ENCODE results near the gene CACNG3.
"Not testable (repeated sequence)": the region's sequence is repeated elsewhere in the genome, so short reads cannot be mapped to it uniquely, and the experiment has no call there.

CACNG3 gene

DNA sequence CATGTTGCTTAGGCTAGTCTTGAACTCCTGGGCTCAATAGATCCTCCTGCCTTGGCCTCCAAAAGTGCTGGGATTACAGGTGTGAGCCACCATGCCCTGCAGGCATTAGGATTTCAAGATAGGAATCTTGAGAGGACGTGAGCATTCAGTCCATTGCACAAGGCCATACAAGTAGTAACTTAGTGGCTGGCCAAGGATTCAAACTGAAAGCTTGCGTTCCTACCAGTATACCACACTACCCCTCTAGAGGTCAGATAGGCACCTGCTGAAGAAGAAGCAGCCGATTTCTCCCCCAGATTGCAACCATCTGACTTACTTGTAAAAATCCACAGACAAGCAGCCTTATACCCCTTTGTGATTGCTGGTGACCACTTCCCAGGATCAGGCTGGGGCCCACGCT is 80.9 kb downstream of the CACNG3 start:
- H4K12ac ChIP-seq (ENCODE audit: low read depth, low read length) = no peak overlapping the region
- no peak overlapping the region for H2BK12ac ChIP-seq (ENCODE audit: low read length)
- no peak overlapping the region for H3K4ac ChIP-seq (ENCODE audit: low read depth, low read length)
- no peak overlapping the region for H2BK5ac ChIP-seq (ENCODE audit: low read depth, low read length, poor library complexity)
- H3K9me3 ChIP-seq (ENCODE audit: insufficient read depth, low read depth, low read length) = no peaks in the 10 kb centered on the region
- no peak overlapping the region for H2BK120ac ChIP-seq (ENCODE audit: insufficient read depth, low read length, poor library complexity)
- no peaks in the 10 kb centered on the region for H3K79me2 ChIP-seq (ENCODE audit: control insufficient read depth, insufficient read depth, low read length, poor library complexity)
- H2AFZ ChIP-seq (ENCODE audit: insufficient read depth, low read length, poor library complexity) = no peak overlapping the region
- H3K27ac ChIP-seq (ENCODE audit: low read depth, low read length) = no peak overlapping the region
- WGBS (ENCODE audit: extremely low coverage, insufficient coverage, insufficient read length) = no CpG with 5 or more reads among the region's 4 CpGs
- DNase-seq = peak; percentile 83 to 94
- H3K79me1 ChIP-seq (ENCODE audit: low read length) = no peaks in the 10 kb centered on the region
- no peak overlapping the region for H3K9ac ChIP-seq (ENCODE audit: low read length)
- H4K8ac ChIP-seq (ENCODE audit: low read depth, low read length) = no peak overlapping the region
- H4K91ac ChIP-seq (ENCODE audit: low read depth, low read length) = no peak overlapping the region
- H3K23ac ChIP-seq (ENCODE audit: low read length) = no peak overlapping the region
- H3K4me1 ChIP-seq (ENCODE audit: control insufficient read depth in 1 of 2, insufficient read depth in 2 of 2, low read length in 2 of 2) = no peaks in the 10 kb centered on the region
- H3K36me3 ChIP-seq (ENCODE audit: control insufficient read depth in 1 of 2, insufficient read depth in 2 of 2, low read length in 2 of 2) = no peaks in the 10 kb centered on the region
- no peak overlapping the region for H3K14ac ChIP-seq (ENCODE audit: low read length)
- no peak overlapping the region for H3K18ac ChIP-seq (ENCODE audit: low read length)
- no peak overlapping the region for H2AK5ac ChIP-seq (ENCODE audit: low read length)
- H3K27me3 ChIP-seq (ENCODE audit: insufficient read depth, low read length) = no peaks in the 10 kb centered on the region
- H3K4me3 ChIP-seq (ENCODE audit: low read depth, low read length) = no peak overlapping the region
- H3K4me2 ChIP-seq (ENCODE audit: low read length) = no peak overlapping the region

DNA sequence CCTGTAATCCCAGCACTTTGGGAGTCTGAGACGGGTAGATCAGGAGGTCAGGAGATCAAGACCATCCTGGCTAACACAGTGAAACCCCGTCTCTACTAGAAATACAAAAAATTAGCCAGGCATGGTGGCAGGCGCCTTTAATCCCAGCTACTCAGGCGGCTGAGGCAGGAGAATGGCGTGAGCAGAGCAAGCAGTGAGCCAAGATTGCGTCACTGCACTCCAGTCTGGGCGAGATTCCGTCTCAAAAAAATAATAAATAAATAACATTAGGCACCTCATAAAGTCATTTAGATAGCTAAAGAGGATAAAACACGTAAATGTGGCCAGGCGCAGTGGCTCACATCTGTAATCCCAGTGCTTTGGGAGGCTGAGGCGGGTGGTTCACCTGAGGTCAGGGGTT is 87.7 kb downstream of the CACNG3 start:
- not testable (repeated sequence) for H2AFZ ChIP-seq (ENCODE audit: insufficient read depth, low read length, poor library complexity); H3K9me3 ChIP-seq (ENCODE audit: insufficient read depth, low read depth, low read length); H3K14ac ChIP-seq (ENCODE audit: low read length); H3K79me2 ChIP-seq (ENCODE audit: control insufficient read depth, insufficient read depth, low read length, poor library complexity); H3K4me2 ChIP-seq (ENCODE audit: low read length); H3K27me3 ChIP-seq (ENCODE audit: insufficient read depth, low read length); H4K8ac ChIP-seq (ENCODE audit: low read depth, low read length); H3K18ac ChIP-seq (ENCODE audit: low read length); H4K91ac ChIP-seq (ENCODE audit: low read depth, low read length); H3K36me3 ChIP-seq (ENCODE audit: control insufficient read depth in 1 of 2, insufficient read depth in 2 of 2, low read length in 2 of 2); H3K4ac ChIP-seq (ENCODE audit: low read depth, low read length); H2BK12ac ChIP-seq (ENCODE audit: low read length); H3K23ac ChIP-seq (ENCODE audit: low read length); H3K79me1 ChIP-seq (ENCODE audit: low read length); H2BK120ac ChIP-seq (ENCODE audit: insufficient read depth, low read length, poor library complexity); H3K27ac ChIP-seq (ENCODE audit: low read depth, low read length); H4K12ac ChIP-seq (ENCODE audit: low read depth, low read length); H3K4me3 ChIP-seq (ENCODE audit: low read depth, low read length); H3K4me1 ChIP-seq (ENCODE audit: control insufficient read depth in 1 of 2, insufficient read depth in 2 of 2, low read length in 2 of 2); H2AK5ac ChIP-seq (ENCODE audit: low read length); DNase-seq; H2BK5ac ChIP-seq (ENCODE audit: low read depth, low read length, poor library complexity); H3K9ac ChIP-seq (ENCODE audit: low read length)
- no CpG with 5 or more reads among the region's 11 CpGs for WGBS (ENCODE audit: extremely low coverage, insufficient coverage, insufficient read length)

DNA sequence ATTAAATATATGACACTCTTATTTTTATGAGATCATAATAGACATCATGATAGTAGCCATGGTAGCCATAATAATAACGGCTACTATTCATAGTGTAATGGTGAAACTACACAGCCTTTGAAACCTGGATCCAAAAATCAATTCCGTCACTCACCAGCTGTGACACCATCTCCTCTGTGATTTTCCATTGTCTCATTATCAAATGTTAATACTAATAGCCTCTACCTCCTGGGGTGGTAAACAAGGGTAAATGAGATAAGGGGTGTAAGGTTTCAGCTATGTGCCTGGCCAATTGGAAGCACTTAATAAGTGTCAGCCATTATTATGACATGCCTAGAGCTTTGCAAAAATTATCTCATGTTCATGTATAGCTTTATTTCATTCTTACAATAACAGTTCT is 88.6 kb downstream of the CACNG3 start:
- Histone ChIP-seq H4K12ac (ENCODE audit: low read depth, low read length) (no peak overlapping the region), H3K18ac (ENCODE audit: low read length) (no peak overlapping the region), H3K4me3 (ENCODE audit: low read depth, low read length) (no peak overlapping the region), H3K79me2 (ENCODE audit: control insufficient read depth, insufficient read depth, low read length, poor library complexity) (no peaks in the 10 kb centered on the region), H2BK12ac (ENCODE audit: low read length) (no peak overlapping the region), H3K4me2 (ENCODE audit: low read length) (no peak overlapping the region), H2AFZ (ENCODE audit: insufficient read depth, low read length, poor library complexity) (no peak overlapping the region), H3K79me1 (ENCODE audit: low read length) (no peaks in the 10 kb centered on the region), H3K14ac (ENCODE audit: low read length) (no peak overlapping the region), H3K4ac (ENCODE audit: low read depth, low read length) (no peak overlapping the region), H4K8ac (ENCODE audit: low read depth, low read length) (no peak overlapping the region), H3K27ac (ENCODE audit: low read depth, low read length) (no peak overlapping the region), H3K23ac (ENCODE audit: low read length) (no peak overlapping the region), H4K91ac (ENCODE audit: low read depth, low read length) (no peak overlapping the region), H3K27me3 (ENCODE audit: insufficient read depth, low read length) (no peaks in the 10 kb centered on the region), H2BK5ac (ENCODE audit: low read depth, low read length, poor library complexity) (no peak overlapping the region), H2BK120ac (ENCODE audit: insufficient read depth, low read length, poor library complexity) (no peak overlapping the region), H3K36me3 (ENCODE audit: control insufficient read depth in 1 of 2, insufficient read depth in 2 of 2, low read length in 2 of 2) (no peaks in the 10 kb centered on the region), H3K9me3 (ENCODE audit: insufficient read depth, low read depth, low read length) (no peaks in the 10 kb centered on the region), H3K9ac (ENCODE audit: low read length) (no peak overlapping the region), H3K4me1 (ENCODE audit: control insufficient read depth in 1 of 2, insufficient read depth in 2 of 2, low read length in 2 of 2) (no peaks in the 10 kb centered on the region), H2AK5ac (ENCODE audit: low read length) (no peak overlapping the region)
- WGBS (ENCODE audit: extremely low coverage, insufficient coverage, insufficient read length) = no CpG with 5 or more reads among the region's 2 CpGs
- DNase-seq = no peak

DNA sequence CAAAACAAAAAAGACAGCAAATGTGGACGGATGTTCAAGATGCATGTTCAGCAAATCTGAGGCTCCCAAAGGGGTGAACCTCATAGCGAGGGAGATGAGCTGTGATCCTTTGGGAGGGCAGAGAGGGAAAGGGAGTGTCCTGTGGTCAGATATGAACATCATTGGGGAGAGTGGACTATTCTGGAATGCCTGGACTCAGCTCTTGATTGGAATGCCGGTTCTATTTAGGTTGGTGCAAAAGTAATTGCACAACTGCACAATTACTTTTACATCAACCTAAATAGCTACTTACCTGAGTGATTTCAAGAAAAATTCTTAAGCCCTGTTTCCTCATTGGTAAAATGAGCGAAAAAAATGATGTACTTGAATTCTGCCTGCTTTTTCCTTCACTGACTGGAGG is 89.6 kb downstream of the CACNG3 start:
- Histone ChIP-seq H3K4me2 (ENCODE audit: low read length) (no peak overlapping the region), H2AFZ (ENCODE audit: insufficient read depth, low read length, poor library complexity) (no peak overlapping the region), H3K27ac (ENCODE audit: low read depth, low read length) (no peak overlapping the region), H4K8ac (ENCODE audit: low read depth, low read length) (no peak overlapping the region), H3K23ac (ENCODE audit: low read length) (no peak overlapping the region), H4K12ac (ENCODE audit: low read depth, low read length) (no peak overlapping the region), H3K79me1 (ENCODE audit: low read length) (no peaks in the 10 kb centered on the region), H2AK5ac (ENCODE audit: low read length) (no peak overlapping the region), H3K9ac (ENCODE audit: low read length) (no peak overlapping the region), H2BK12ac (ENCODE audit: low read length) (no peak overlapping the region), H3K4me1 (ENCODE audit: control insufficient read depth in 1 of 2, insufficient read depth in 2 of 2, low read length in 2 of 2) (no peaks in the 10 kb centered on the region), H3K4ac (ENCODE audit: low read depth, low read length) (no peak overlapping the region), H3K36me3 (ENCODE audit: control insufficient read depth in 1 of 2, insufficient read depth in 2 of 2, low read length in 2 of 2) (no peaks in the 10 kb centered on the region), H2BK120ac (ENCODE audit: insufficient read depth, low read length, poor library complexity) (no peak overlapping the region), H3K79me2 (ENCODE audit: control insufficient read depth, insufficient read depth, low read length, poor library complexity) (no peaks in the 10 kb centered on the region), H3K4me3 (ENCODE audit: low read depth, low read length) (no peak overlapping the region), H2BK5ac (ENCODE audit: low read depth, low read length, poor library complexity) (no peak overlapping the region), H4K91ac (ENCODE audit: low read depth, low read length) (no peak overlapping the region), H3K27me3 (ENCODE audit: insufficient read depth, low read length) (no peaks in the 10 kb centered on the region), H3K9me3 (ENCODE audit: insufficient read depth, low read depth, low read length) (no peaks in the 10 kb centered on the region), H3K18ac (ENCODE audit: low read length) (no peak overlapping the region), H3K14ac (ENCODE audit: low read length) (no peak overlapping the region)
- WGBS (ENCODE audit: extremely low coverage, insufficient coverage, insufficient read length) = no CpG with 5 or more reads among the region's 4 CpGs
- DNase-seq = no peak

Measured in trophoblast cell (in vitro differentiated cells and primary cell).